ENCODE data around the gene SLC38A8. TPM values are rescaled to one million over a fixed set of nuclear protein-coding genes. Genes with fewer than 3 reads are reported as not detected.

SLC38A8 gene
- total RNA-seq, 2 experiments from 2014 or later = not detected

DNA sequence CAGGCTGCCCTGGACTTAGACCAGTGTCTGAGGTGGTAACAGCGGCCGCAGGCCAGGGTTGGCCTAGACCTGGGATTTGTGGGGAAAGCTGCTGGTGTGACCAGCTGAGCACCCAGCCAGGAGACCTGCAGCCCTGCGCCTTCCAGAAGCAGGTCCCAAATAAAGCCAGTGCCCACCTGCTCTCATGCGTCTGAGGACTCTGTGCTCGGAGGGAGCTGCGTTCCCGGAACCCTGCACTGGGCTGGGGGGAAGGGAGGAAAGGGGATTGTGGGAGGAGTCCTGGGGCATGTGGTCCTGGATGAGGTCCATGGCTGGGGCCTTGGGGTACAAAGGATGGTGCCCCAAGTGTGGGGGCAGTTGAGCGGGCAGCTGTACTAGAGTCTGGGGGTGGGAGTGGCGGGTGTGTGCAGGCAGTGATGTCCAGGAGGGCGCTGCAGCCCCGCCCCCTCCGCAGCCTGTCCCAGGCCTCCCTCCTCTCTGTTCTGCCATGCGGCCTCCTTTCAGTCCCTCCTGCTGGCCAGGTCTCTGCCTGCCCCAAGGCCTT lies 76.4 kb downstream of the SLC38A8 start:
- H3K9me3 ChIP-seq (ENCODE audit: control insufficient read depth in 1 of 2, insufficient read depth in 1 of 2, low read length in 2 of 2) = peaks cover 0 to 11% of the 10 kb centered on the region in 2 experiments
- Mint-ChIP-seq H3K4me3 (no peak overlapping the region), H3K27me3 (peaks cover 21% of the 10 kb centered on the region), H3K4me1 (ENCODE audit: low read depth) (no peaks in the 10 kb centered on the region), H3K27ac (no peak overlapping the region), H3K36me3 (ENCODE audit: low read depth) (no peaks in the 10 kb centered on the region), H3K9me3 (no peaks in the 10 kb centered on the region)
- DNase-seq (no peak), ATAC-seq (ENCODE audit: poor library complexity) (no peak)
- H3K27me3 ChIP-seq (ENCODE audit: control insufficient read depth in 1 of 2, insufficient read depth in 2 of 2, low read length in 2 of 2) = peaks cover 10 to 21% of the 10 kb centered on the region in 2 experiments
- no peaks in the 10 kb centered on the region for H3K4me1 ChIP-seq (ENCODE audit: insufficient read depth, low read length)
- no peaks in the 10 kb centered on the region for H3K36me3 ChIP-seq (ENCODE audit: insufficient read depth, low read length)
- ChIA-PET CTCF (no interaction called here), POLR2A (no interaction called here)
- intact Hi-C loops (cut with DNase I, micrococcal nuclease) = no loop called here
- H3K27ac ChIP-seq (ENCODE audit: low read depth in 1 of 2, low read length in 2 of 2) = no peak overlapping the region
- TF ChIP-seq, protein P1, sequence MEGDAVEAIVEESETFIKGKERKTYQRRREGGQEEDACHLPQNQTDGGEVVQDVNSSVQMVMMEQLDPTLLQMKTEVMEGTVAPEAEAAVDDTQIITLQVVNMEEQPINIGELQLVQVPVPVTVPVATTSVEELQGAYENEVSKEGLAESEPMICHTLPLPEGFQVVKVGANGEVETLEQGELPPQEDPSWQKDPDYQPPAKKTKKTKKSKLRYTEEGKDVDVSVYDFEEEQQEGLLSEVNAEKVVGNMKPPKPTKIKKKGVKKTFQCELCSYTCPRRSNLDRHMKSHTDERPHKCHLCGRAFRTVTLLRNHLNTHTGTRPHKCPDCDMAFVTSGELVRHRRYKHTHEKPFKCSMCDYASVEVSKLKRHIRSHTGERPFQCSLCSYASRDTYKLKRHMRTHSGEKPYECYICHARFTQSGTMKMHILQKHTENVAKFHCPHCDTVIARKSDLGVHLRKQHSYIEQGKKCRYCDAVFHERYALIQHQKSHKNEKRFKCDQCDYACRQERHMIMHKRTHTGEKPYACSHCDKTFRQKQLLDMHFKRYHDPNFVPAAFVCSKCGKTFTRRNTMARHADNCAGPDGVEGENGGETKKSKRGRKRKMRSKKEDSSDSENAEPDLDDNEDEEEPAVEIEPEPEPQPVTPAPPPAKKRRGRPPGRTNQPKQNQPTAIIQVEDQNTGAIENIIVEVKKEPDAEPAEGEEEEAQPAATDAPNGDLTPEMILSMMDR (IDR thresholded peaks at IDR 0.05) = no peak
- no peak overlapping the region for H3K4me3 ChIP-seq (ENCODE audit: low read length)

- H3K27me3 Mint-ChIP-seq = peaks cover 21% of the 10 kb centered on the region
Observed at GRCh38 chr16:83965444-83966152, 77.0 kb downstream of the SLC38A8 start.

GRCh38 chr16:83964684-83965443 lies 77.7 kb downstream of the SLC38A8 start:
- Histone ChIP-seq H3K4me1 (ENCODE audit: insufficient read depth, low read length) (no peaks in the 10 kb centered on the region), H3K4me3 (ENCODE audit: low read length) (no peak overlapping the region), H3K27me3 (ENCODE audit: control insufficient read depth in 1 of 2, insufficient read depth in 2 of 2, low read length in 2 of 2) (peaks cover 8 to 13% of the 10 kb centered on the region in 2 experiments), H3K36me3 (ENCODE audit: insufficient read depth, low read length) (no peaks in the 10 kb centered on the region), H3K9me3 (ENCODE audit: control insufficient read depth in 1 of 2, insufficient read depth in 1 of 2, low read length in 2 of 2) (peaks cover 0 to 6% of the 10 kb centered on the region in 2 experiments), H3K27ac (ENCODE audit: low read depth in 1 of 2, low read length in 2 of 2) (no peak overlapping the region)
- Mint-ChIP-seq H3K27ac (no peak overlapping the region), H3K9me3 (no peaks in the 10 kb centered on the region), H3K4me1 (ENCODE audit: low read depth) (no peaks in the 10 kb centered on the region), H3K4me3 (no peak overlapping the region), H3K36me3 (ENCODE audit: low read depth) (no peaks in the 10 kb centered on the region), H3K27me3 (peaks cover 17% of the 10 kb centered on the region)
- DNase-seq = no peak
- POLR2A ChIA-PET = no interaction called here
- TF ChIP-seq, protein P1 (IDR thresholded peaks at IDR 0.05) = no peak
- intact Hi-C loops (cut with DNase I, micrococcal nuclease) = no loop called here
- ATAC-seq (ENCODE audit: poor library complexity) = no peak
- CTCF ChIA-PET = interaction anchor here (0.5 kb wide), 1 partner anchor 192 kb away, joined by 3 read pairs; no protein-coding TSS in a partner anchor

More at GRCh38 chr16:83965444-83966152, 77.0 kb downstream of the SLC38A8 start:
- Histone ChIP-seq H3K4me3 (ENCODE audit: low read length) (no peak overlapping the region), H3K27me3 (ENCODE audit: control insufficient read depth in 1 of 2, insufficient read depth in 2 of 2, low read length in 2 of 2) (peaks cover 10 to 20% of the 10 kb centered on the region in 2 experiments), H3K4me1 (ENCODE audit: insufficient read depth, low read length) (no peaks in the 10 kb centered on the region), H3K36me3 (ENCODE audit: insufficient read depth, low read length) (no peaks in the 10 kb centered on the region), H3K9me3 (ENCODE audit: control insufficient read depth in 1 of 2, insufficient read depth in 1 of 2, low read length in 2 of 2) (peaks cover 0 to 11% of the 10 kb centered on the region in 2 experiments), H3K27ac (ENCODE audit: low read depth in 1 of 2, low read length in 2 of 2) (no peak overlapping the region)
- Mint-ChIP-seq H3K9me3 (no peaks in the 10 kb centered on the region), H3K4me1 (ENCODE audit: low read depth) (no peaks in the 10 kb centered on the region), H3K27ac (no peak overlapping the region), H3K4me3 (no peak overlapping the region), H3K36me3 (ENCODE audit: low read depth) (no peaks in the 10 kb centered on the region)
- intact Hi-C loops (cut with DNase I, micrococcal nuclease) = no loop called here
- CTCF ChIA-PET = interaction anchor here (0.5 kb wide), 1 partner anchor 191 kb away, joined by 3 read pairs; no protein-coding TSS in a partner anchor
- ATAC-seq (ENCODE audit: poor library complexity) (no peak), DNase-seq (no peak)
- TF ChIP-seq, protein P1 (IDR thresholded peaks at IDR 0.05) = no peak
- POLR2A ChIA-PET = no interaction called here

All from CD4-positive, alpha-beta T cell (primary cell).